Sigmoid colon (tissue), 4 donors: ENCODE data around the gene SERTAD3.

ENCODE experiments used
- CTCF ChIP-seq, 4 experiments: fragments of 450-650 bp in 3 of 4; fragments of 200-600 bp in 1 of 4; IDR thresholded peaks; one replicate each; pipeline ENCODE4 v1.5.1; 2016 to 2019; ENCODE audit warnings: antibody characterized with exemption in 4 of 4, mild to moderate bottlenecking in 3 of 4, moderate library complexity in 2 of 4
- EP300 ChIP-seq, 4 donors: sonication (generic); formaldehyde crosslinking; IDR thresholded peaks; one replicate each; pipeline ENCODE4 v1.6.1; 2017; ENCODE audit warnings: antibody characterized with exemption in 4 of 4
- POLR2AphosphoS5 ChIP-seq, 4 donors: sonication (generic); formaldehyde crosslinking; IDR thresholded peaks; one replicate each; pipeline ENCODE4 v1.6.1; 2017; ENCODE audit warnings: antibody characterized with exemption in 4 of 4

GRCh38 chr19:40417643-40417981 is 26.5 kb downstream of the SERTAD3 start:
- TF ChIP-seq POLR2AphosphoS5 (IDR thresholded peaks at IDR 0.05): no peak
- TF ChIP-seq EP300 (IDR thresholded peaks at IDR 0.05): no peak
- no peak for TF ChIP-seq CTCF (IDR thresholded peaks at IDR 0.05)
